ENCODE results near the gene COBLL1.

GRCh38 chr2:164664070-164664469 is 177.6 kb downstream of the COBLL1 start:
- TF ChIP-seq CTCF (IDR thresholded peaks at IDR 0.05) (no peak), EZH2 (IDR thresholded peaks at IDR 0.05) (no peak), EZH2phosphoT487 (IDR thresholded peaks at IDR 0.05) (no peak)

Measured in neural progenitor cell (in vitro differentiated cells).